Measurements from ENCODE around the gene ADGRL3. TPM values are rescaled to one million over a fixed set of nuclear protein-coding genes. Genes with fewer than 3 reads are reported as not detected.

ADGRL3 gene
- polyA plus RNA-seq, 1 experiment, result 0.35 TPM

DNA sequence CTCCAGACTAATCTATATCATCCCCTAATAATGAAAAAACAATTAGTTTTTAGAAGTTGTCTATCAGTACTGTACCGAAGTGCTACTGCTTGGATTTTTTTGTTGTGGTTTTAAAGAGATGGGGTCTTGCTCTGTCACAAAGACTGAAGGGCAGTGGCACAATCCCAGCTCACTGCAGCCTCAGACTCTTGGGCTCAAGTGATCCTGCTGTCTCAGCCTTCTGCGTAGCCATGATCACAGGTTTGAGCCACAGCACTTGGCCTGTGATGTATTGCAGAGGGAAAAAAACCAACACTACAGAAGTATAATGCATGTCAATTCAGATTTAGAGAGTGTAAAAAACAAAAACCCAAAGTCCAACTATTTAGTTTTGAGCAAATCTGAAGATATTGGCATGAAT is 875.0 kb downstream of the ADGRL3 start:
- no peak for DNase-seq (ENCODE audit: low read depth, low spot score)
- no peaks in the 10 kb centered on the region for H3K27me3 ChIP-seq (ENCODE audit: control insufficient read depth, insufficient read depth, low read length)
- no peaks in the 10 kb centered on the region for H3K9me3 ChIP-seq (ENCODE audit: control insufficient read depth, insufficient read depth, low read length)
- no peak overlapping the region for H3K4me3 ChIP-seq (ENCODE audit: low read depth, low read length)
- H3K27ac ChIP-seq (ENCODE audit: low read depth, low read length), result no peak overlapping the region
- CTCF ChIA-PET, result no interaction called here
- TF ChIP-seq, protein P1, sequence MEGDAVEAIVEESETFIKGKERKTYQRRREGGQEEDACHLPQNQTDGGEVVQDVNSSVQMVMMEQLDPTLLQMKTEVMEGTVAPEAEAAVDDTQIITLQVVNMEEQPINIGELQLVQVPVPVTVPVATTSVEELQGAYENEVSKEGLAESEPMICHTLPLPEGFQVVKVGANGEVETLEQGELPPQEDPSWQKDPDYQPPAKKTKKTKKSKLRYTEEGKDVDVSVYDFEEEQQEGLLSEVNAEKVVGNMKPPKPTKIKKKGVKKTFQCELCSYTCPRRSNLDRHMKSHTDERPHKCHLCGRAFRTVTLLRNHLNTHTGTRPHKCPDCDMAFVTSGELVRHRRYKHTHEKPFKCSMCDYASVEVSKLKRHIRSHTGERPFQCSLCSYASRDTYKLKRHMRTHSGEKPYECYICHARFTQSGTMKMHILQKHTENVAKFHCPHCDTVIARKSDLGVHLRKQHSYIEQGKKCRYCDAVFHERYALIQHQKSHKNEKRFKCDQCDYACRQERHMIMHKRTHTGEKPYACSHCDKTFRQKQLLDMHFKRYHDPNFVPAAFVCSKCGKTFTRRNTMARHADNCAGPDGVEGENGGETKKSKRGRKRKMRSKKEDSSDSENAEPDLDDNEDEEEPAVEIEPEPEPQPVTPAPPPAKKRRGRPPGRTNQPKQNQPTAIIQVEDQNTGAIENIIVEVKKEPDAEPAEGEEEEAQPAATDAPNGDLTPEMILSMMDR (IDR thresholded peaks at IDR 0.05; ENCODE audit: low read depth, low read length), result no peak
- POLR2A ChIA-PET, result no interaction called here

DNA sequence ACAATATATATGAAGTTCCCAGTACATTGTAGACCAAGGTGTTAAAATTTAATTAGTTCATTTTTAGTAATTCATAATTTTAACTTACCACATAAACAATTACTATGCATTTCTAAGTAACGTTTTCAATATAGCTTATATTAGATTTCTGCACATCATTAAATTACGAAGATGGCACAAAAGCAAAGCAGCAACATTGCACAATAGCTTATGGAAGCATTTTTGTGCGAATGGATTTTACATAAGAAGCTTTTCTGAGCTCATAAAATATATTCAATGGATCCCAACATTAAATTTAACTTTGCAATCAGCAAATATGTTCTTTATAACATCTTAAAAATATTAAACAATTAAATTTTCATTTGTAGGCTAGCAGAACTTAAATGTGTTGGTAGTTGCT is 875.4 kb downstream of the ADGRL3 start:
- DNase-seq (ENCODE audit: low read depth, low spot score), result no peak
- TF ChIP-seq, protein P1 (IDR thresholded peaks at IDR 0.05; ENCODE audit: low read depth, low read length), result no peak
- ChIA-PET CTCF (no interaction called here), POLR2A (no interaction called here)
- H3K4me3 ChIP-seq (ENCODE audit: low read depth, low read length), result no peak overlapping the region
- no peaks in the 10 kb centered on the region for H3K9me3 ChIP-seq (ENCODE audit: control insufficient read depth, insufficient read depth, low read length)
- H3K27ac ChIP-seq (ENCODE audit: low read depth, low read length), result no peak overlapping the region
- H3K27me3 ChIP-seq (ENCODE audit: control insufficient read depth, insufficient read depth, low read length), result no peaks in the 10 kb centered on the region

DNA sequence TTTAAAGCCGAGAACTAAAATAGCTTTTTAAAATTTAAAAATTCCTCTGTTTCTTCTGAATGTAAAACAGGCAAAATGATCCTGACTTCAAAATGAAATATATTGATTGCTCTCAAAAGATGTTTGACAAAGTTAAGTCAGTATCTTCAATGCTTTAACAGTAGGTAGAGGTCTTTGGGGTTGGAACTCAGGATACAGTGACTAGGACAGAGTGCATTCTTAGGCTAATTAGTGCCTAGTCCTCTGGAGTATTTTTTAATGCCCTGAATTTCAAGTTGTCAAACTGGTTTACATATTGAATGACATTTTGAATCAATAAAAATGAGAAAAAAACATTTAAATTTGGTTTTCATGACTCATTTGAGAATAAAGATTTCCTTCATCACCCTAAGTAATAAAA is 877.3 kb downstream of the ADGRL3 start:
- Histone ChIP-seq H3K27me3 (ENCODE audit: control insufficient read depth, insufficient read depth, low read length) (no peaks in the 10 kb centered on the region), H3K4me3 (ENCODE audit: low read depth, low read length) (no peak overlapping the region), H3K27ac (ENCODE audit: low read depth, low read length) (no peak overlapping the region), H3K9me3 (ENCODE audit: control insufficient read depth, insufficient read depth, low read length) (no peaks in the 10 kb centered on the region)
- POLR2A ChIA-PET, result no interaction called here
- CTCF ChIA-PET, result no interaction called here
- no peak for DNase-seq (ENCODE audit: low read depth, low spot score)
- TF ChIP-seq, protein P1 (IDR thresholded peaks at IDR 0.05; ENCODE audit: low read depth, low read length), result no peak

DNA sequence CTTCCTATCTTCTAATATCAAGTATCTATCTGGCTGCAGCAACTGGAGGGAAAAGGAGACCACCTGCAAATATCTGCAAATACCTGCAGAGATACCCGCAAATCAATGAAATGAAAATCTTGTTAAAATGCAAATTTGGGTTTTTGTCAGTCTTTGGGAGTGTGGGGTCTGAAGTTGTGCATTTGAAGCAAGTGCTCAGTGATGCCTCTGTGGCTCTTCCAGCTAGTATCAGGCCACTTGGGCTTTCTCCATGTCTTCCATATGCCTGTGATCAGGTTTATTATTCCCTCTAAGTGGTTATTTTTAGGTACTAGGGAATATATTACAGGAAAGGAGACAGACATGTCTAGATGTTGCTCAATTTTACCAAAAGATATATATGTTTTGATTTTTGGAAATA is 880.3 kb downstream of the ADGRL3 start:
- DNase-seq (ENCODE audit: low read depth, low spot score), result no peak
- Histone ChIP-seq H3K4me3 (ENCODE audit: low read depth, low read length) (no peak overlapping the region), H3K27ac (ENCODE audit: low read depth, low read length) (no peak overlapping the region), H3K9me3 (ENCODE audit: control insufficient read depth, insufficient read depth, low read length) (no peaks in the 10 kb centered on the region), H3K27me3 (ENCODE audit: control insufficient read depth, insufficient read depth, low read length) (no peaks in the 10 kb centered on the region)
- CTCF ChIA-PET, result no interaction called here
- POLR2A ChIA-PET, result no interaction called here
- TF ChIP-seq, protein P1 (IDR thresholded peaks at IDR 0.05; ENCODE audit: low read depth, low read length), result no peak

DNA sequence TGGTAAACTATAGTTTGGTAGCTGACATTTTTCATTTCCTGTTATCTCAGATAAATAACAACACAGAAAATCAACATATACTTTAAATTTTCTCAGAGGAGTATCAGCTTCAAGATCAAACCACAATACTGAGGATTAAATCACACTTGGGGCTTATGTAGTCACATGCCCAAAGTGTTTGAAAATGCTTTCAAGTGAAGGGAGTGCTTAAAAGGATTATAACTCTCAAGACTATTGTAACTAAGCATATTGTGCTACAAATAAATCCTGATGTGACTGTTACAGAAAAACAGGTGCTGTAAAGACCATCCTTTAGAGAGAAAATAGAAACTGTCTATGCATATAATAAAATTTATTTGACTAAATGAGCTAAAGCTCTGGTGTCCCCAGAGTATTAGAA is 887.6 kb downstream of the ADGRL3 start:
- TF ChIP-seq, protein P1 (IDR thresholded peaks at IDR 0.05; ENCODE audit: low read depth, low read length), result no peak
- CTCF ChIA-PET, result no interaction called here
- Histone ChIP-seq H3K27me3 (ENCODE audit: control insufficient read depth, insufficient read depth, low read length) (no peaks in the 10 kb centered on the region), H3K27ac (ENCODE audit: low read depth, low read length) (no peak overlapping the region), H3K4me3 (ENCODE audit: low read depth, low read length) (no peak overlapping the region), H3K9me3 (ENCODE audit: control insufficient read depth, insufficient read depth, low read length) (no peaks in the 10 kb centered on the region)
- POLR2A ChIA-PET, result no interaction called here
- DNase-seq (ENCODE audit: low read depth, low spot score), result no peak
